HEK293T (cell line): ENCODE data around the gene ACSF3.

Experiments used
- CTCF ChIA-PET: fragments of 350-600 bp; formaldehyde crosslinking; extraction: SDS; loops from one replicate; lab custom pipeline; 2021; ENCODE audit warnings: antibody characterized with exemption, inconsistent platforms; lab: Yijun Ruan, JAX
- POLR2A ChIA-PET: fragments of 350-600 bp; formaldehyde crosslinking; extraction: SDS; loops from one replicate; lab custom pipeline; 2020; ENCODE audit warnings: antibody characterized with exemption, inconsistent platforms; lab: Yijun Ruan, JAX
- DNase-seq: peaks from one replicate; pipeline ENCODE4 v3.0.0; 2012; ENCODE audit warnings: mixed read lengths; ENCODE audit errors: extremely low spot score
- ARNT ChIP-seq: fragments of 450-650 bp; IDR thresholded peaks from 2 replicates; pipeline ENCODE4 v1.6.1; 2017; ENCODE audit warnings: mild to moderate bottlenecking
- BHLHE40 ChIP-seq: fragments of 450-650 bp; IDR thresholded peaks from 2 replicates; pipeline ENCODE4 v1.6.1; 2016; ENCODE audit warnings: mild to moderate bottlenecking, moderate library complexity, borderline replicate concordance
- CTBP1 ChIP-seq: fragments of 450-650 bp; IDR thresholded peaks from 2 replicates; pipeline ENCODE4 v1.6.1; 2016; ENCODE audit warnings: borderline replicate concordance
- ELF4 ChIP-seq: fragments of 450-650 bp; IDR thresholded peaks from 2 replicates; pipeline ENCODE4 v1.6.1; 2017; ENCODE audit warnings: antibody characterized with exemption
- FOXA1 ChIP-seq: fragments of 450-650 bp; IDR thresholded peaks from 2 replicates; pipeline ENCODE4 v1.6.1; 2016; ENCODE audit warnings: mild to moderate bottlenecking
- FOXK2 ChIP-seq: fragments of 450-650 bp; IDR thresholded peaks from 2 replicates; pipeline ENCODE4 v1.6.1; 2016; ENCODE audit warnings: mild to moderate bottlenecking
- FOXM1 ChIP-seq: fragments of 450-650 bp; IDR thresholded peaks from 2 replicates; pipeline ENCODE4 v1.6.1; 2017; ENCODE audit warnings: mild to moderate bottlenecking, borderline replicate concordance
- HDGF ChIP-seq: fragments of 450-650 bp; IDR thresholded peaks from 2 replicates; pipeline ENCODE4 v1.6.1; 2017; ENCODE audit warnings: antibody characterized with exemption, borderline replicate concordance
- L3MBTL2 ChIP-seq: fragments of 450-650 bp; conservative IDR thresholded peaks from 2 replicates; pipeline ENCODE4 v1.6.1; 2016; ENCODE audit warnings: mild to moderate bottlenecking
- LEF1 ChIP-seq: fragments of 450-650 bp; IDR thresholded peaks from 2 replicates; pipeline ENCODE4 v1.6.1; 2017; ENCODE audit warnings: mild to moderate bottlenecking, borderline replicate concordance
- NFRKB ChIP-seq: fragments of 450-650 bp; IDR thresholded peaks from 2 replicates; pipeline ENCODE4 v1.6.1; 2016; ENCODE audit warnings: mild to moderate bottlenecking, moderate library complexity
- PKNOX1 ChIP-seq: fragments of 450-650 bp; IDR thresholded peaks from 2 replicates; pipeline ENCODE4 v1.6.1; 2016
- SP1 ChIP-seq: fragments of 450-650 bp; IDR thresholded peaks from 2 replicates; pipeline ENCODE4 v1.6.1; 2017
- SUZ12 ChIP-seq: fragments of 450-650 bp; IDR thresholded peaks from 2 replicates; pipeline ENCODE4 v1.6.1; 2016; ENCODE audit warnings: mild to moderate bottlenecking
- TARDBP ChIP-seq: fragments of 450-650 bp; IDR thresholded peaks from 2 replicates; pipeline ENCODE4 v1.6.1; 2016
- ZNF384 ChIP-seq: fragments of 450-650 bp; IDR thresholded peaks from 2 replicates; pipeline ENCODE4 v1.6.1; 2016

ACSF3 gene

GRCh38 chr16:89074803-89075688, 18.6 kb upstream of the ACSF3 start:
- ChIA-PET CTCF (no interaction called here), POLR2A (no interaction called here)
- DNase-seq: no peak
- TF ChIP-seq ELF4: no peak

GRCh38 chr16:89076159-89076558, 17.5 kb upstream of the ACSF3 start:
- ChIA-PET POLR2A (no interaction called here), CTCF (no interaction called here)
- TF ChIP-seq TARDBP (no peak), NFRKB (no peak), FOXK2 (no peak), ZNF384 (no peak), HDGF (no peak), ELF4 (no peak), CTBP1 (no peak), BHLHE40 (no peak), PKNOX1 (no peak), L3MBTL2 (no peak)
- no peak for DNase-seq

- no peak for DNase-seq
- POLR2A ChIA-PET: no interaction called here
- CTCF ChIA-PET: no interaction called here
Measured at GRCh38 chr16:89077076-89077475, 16.6 kb upstream of the ACSF3 start.

GRCh38 chr16:89078172-89078571, 15.5 kb upstream of the ACSF3 start:
- ChIA-PET POLR2A (interaction anchor here (1.6 kb wide), 1 partner anchor 15 kb away, joined by 7 read pairs; the partner anchor contains the start of gene ACSF3), CTCF (no interaction called here)
- DNase-seq: no peak

More at GRCh38 chr16:89077076-89077475, 16.6 kb upstream of the ACSF3 start:
- TF ChIP-seq ARNT (no peak), FOXK2 (no peak), ELF4 (no peak), PKNOX1 (no peak), FOXM1 (no peak), BHLHE40 (no peak), SUZ12 (no peak), NFRKB (no peak), SP1 (no peak), HDGF (no peak), CTBP1 (no peak), TARDBP (no peak), FOXA1 (no peak)

GRCh38 chr16:89079434-89079980, 14.1 kb upstream of the ACSF3 start:
- POLR2A ChIA-PET: interaction anchor here (1.6 kb wide), 1 partner anchor 14 kb away, joined by 7 read pairs; the partner anchor contains the start of gene ACSF3
- no peak for DNase-seq
- CTCF ChIA-PET: no interaction called here
- TF ChIP-seq HDGF (no peak), ZNF384 (no peak), SP1 (no peak), ARNT (no peak), SUZ12 (no peak), L3MBTL2 (no peak), NFRKB (no peak), ELF4 (no peak), TARDBP (no peak), BHLHE40 (no peak), CTBP1 (no peak)

More at GRCh38 chr16:89078172-89078571, 15.5 kb upstream of the ACSF3 start:
- TF ChIP-seq SP1: no peak
- TF ChIP-seq FOXM1: no peak
- no peak for TF ChIP-seq ZNF384
- no peak for TF ChIP-seq ELF4
- TF ChIP-seq BHLHE40: no peak
- no peak for TF ChIP-seq CTBP1
- TF ChIP-seq L3MBTL2: no peak
- TF ChIP-seq SUZ12: no peak

GRCh38 chr16:89080196-89080853, 13.3 kb upstream of the ACSF3 start:
- TF ChIP-seq HDGF (no peak), SUZ12 (no peak), BHLHE40 (no peak), ARNT (no peak)
- no peak for DNase-seq
- POLR2A ChIA-PET: no interaction called here
- CTCF ChIA-PET: no interaction called here

GRCh38 chr16:89081556-89081955, 12.1 kb upstream of the ACSF3 start:
- DNase-seq: no peak
- POLR2A ChIA-PET: no interaction called here
- no peak for TF ChIP-seq CTBP1
- TF ChIP-seq ELF4: no peak
- no peak for TF ChIP-seq PKNOX1
- TF ChIP-seq BHLHE40: no peak
- TF ChIP-seq NFRKB: no peak
- TF ChIP-seq ARNT: no peak
- no peak for TF ChIP-seq FOXM1
- TF ChIP-seq SP1: no peak
- TF ChIP-seq ZNF384: no peak
- no peak for TF ChIP-seq HDGF
- TF ChIP-seq TARDBP: no peak
- TF ChIP-seq FOXA1: no peak
- TF ChIP-seq FOXK2: no peak
- TF ChIP-seq SUZ12: no peak
- no peak for TF ChIP-seq L3MBTL2
- TF ChIP-seq LEF1: no peak
- CTCF ChIA-PET: no interaction called here
